DOHH2 (cell line): ENCODE results near the gene CFAP221.

Experiments used
- EZH2phosphoT487 ChIP-seq: fragments of 200-600 bp; sonication (generic); IDR thresholded peaks from 2 replicates; pipeline ENCODE4 v1.6.1; 2017; ENCODE audit warnings: borderline replicate concordance, mild to moderate bottlenecking, antibody characterized with exemption, low read length, moderate library complexity, mixed read lengths
- TF ChIP-seq, protein P1 (sequence below): fragments of 200-600 bp; sonication (generic); IDR thresholded peaks from one replicate; pipeline ENCODE4 v1.5.1; 2014; ENCODE audit warnings: antibody characterized with exemption, mild to moderate bottlenecking, low read depth, low read length; ENCODE audit not compliant: poor library complexity, severe bottlenecking

DNA sequence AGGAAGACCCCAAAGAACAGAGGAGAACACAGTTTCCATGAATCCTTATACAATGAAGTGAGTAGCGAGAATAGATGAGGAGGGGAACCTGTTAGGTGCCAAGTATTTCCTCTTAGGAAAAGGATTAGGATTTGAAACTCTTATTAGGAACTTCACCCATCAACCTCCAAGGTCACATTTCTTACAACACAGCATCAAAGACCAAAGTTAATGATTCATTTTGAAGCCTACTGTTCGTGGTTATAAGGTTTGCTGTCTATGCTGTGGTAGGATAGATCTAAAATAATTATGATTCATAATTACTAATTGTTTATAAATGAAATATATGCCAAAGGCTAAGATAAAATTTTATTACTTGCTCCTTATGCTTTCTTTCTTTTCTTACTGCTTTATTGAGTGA, 6.1 kb downstream of the CFAP221 start:
- TF ChIP-seq, protein P1, sequence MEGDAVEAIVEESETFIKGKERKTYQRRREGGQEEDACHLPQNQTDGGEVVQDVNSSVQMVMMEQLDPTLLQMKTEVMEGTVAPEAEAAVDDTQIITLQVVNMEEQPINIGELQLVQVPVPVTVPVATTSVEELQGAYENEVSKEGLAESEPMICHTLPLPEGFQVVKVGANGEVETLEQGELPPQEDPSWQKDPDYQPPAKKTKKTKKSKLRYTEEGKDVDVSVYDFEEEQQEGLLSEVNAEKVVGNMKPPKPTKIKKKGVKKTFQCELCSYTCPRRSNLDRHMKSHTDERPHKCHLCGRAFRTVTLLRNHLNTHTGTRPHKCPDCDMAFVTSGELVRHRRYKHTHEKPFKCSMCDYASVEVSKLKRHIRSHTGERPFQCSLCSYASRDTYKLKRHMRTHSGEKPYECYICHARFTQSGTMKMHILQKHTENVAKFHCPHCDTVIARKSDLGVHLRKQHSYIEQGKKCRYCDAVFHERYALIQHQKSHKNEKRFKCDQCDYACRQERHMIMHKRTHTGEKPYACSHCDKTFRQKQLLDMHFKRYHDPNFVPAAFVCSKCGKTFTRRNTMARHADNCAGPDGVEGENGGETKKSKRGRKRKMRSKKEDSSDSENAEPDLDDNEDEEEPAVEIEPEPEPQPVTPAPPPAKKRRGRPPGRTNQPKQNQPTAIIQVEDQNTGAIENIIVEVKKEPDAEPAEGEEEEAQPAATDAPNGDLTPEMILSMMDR: no peak
- no peak for TF ChIP-seq EZH2phosphoT487
